ENCODE data around the gene HTR1D.
A peak's percentile ranks its signal among the peaks of the same experiment; 100 is the strongest.

The HTR1D gene

GRCh38 chr1:23178950-23179349, 38.4 kb downstream of the HTR1D start:
- no peak for DNase-seq

GRCh38 chr1:23178414-23178813, 38.9 kb downstream of the HTR1D start:
- DNase-seq, result no peak

- DNase-seq, result no peak
Measured at GRCh38 chr1:23177438-23178380, 39.6 kb downstream of the HTR1D start.

GRCh38 chr1:23177031-23177430, 40.3 kb downstream of the HTR1D start:
- no peak for DNase-seq

- DNase-seq, result no peak
Measured at GRCh38 chr1:23174426-23175110, 42.7 kb downstream of the HTR1D start.

- no peak for DNase-seq
Measured at GRCh38 chr1:23171181-23171755, 46.0 kb downstream of the HTR1D start.

- DNase-seq, result no peak
Measured at GRCh38 chr1:23169727-23170335, 47.5 kb downstream of the HTR1D start.

- DNase-seq, result no peak
Measured at GRCh38 chr1:23169195-23169575, 48.1 kb downstream of the HTR1D start.

GRCh38 chr1:23168445-23169194, 48.7 kb downstream of the HTR1D start, which contains the start of gene LUZP1:
Gene LUZP1 (minus strand): TSS chr1:23168856.
- peak; percentile 21 for DNase-seq

- DNase-seq, result no peak
Measured at GRCh38 chr1:23168079-23168444, 49.2 kb downstream of the HTR1D start.

- DNase-seq, result no peak
Measured at GRCh38 chr1:23167353-23168078, 49.8 kb downstream of the HTR1D start.

- DNase-seq, result no peak
Measured at GRCh38 chr1:23166854-23167253, 50.4 kb downstream of the HTR1D start.

GRCh38 chr1:23163395-23163794, 53.9 kb downstream of the HTR1D start:
- no peak for DNase-seq

- no peak for DNase-seq
Measured at GRCh38 chr1:23159963-23160877, 57.1 kb downstream of the HTR1D start.

- no peak for DNase-seq
Measured at GRCh38 chr1:23156940-23157339, 60.4 kb downstream of the HTR1D start.

GRCh38 chr1:23152966-23153684, 64.2 kb downstream of the HTR1D start:
- DNase-seq, result no peak

- DNase-seq, result no peak
Measured at GRCh38 chr1:23150742-23151141, 66.6 kb downstream of the HTR1D start.

- no peak for DNase-seq
Measured at GRCh38 chr1:23150125-23150524, 67.2 kb downstream of the HTR1D start.

GRCh38 chr1:23149114-23149513, 68.2 kb downstream of the HTR1D start:
- no peak for DNase-seq

- no peak for DNase-seq
Measured at GRCh38 chr1:23148084-23148483, 69.2 kb downstream of the HTR1D start.
